ENCODE data around the gene AK6. TPM values are rescaled to one million over a fixed set of nuclear protein-coding genes. Genes with fewer than 3 reads are reported as not detected.

The AK6 gene
- total RNA-seq, 1 donor = 32.8 TPM

GRCh38 chr5:69364850-69365249 is 4.5 kb downstream of the AK6 start:
- TF ChIP-seq CTCF (IDR thresholded peaks at IDR 0.05; ENCODE audit: insufficient read depth, low read depth, low read length) = no peak
- no peak for DNase-seq (ENCODE audit: low read depth)
- H3K4me3 ChIP-seq (ENCODE audit: low read depth, low read length) = no peak overlapping the region

GRCh38 chr5:69364414-69364813 is 4.9 kb downstream of the AK6 start:
- no peak for DNase-seq (ENCODE audit: low read depth)
- peak; percentile 39 for TF ChIP-seq CTCF (IDR thresholded peaks at IDR 0.05; ENCODE audit: insufficient read depth, low read depth, low read length)
- H3K4me3 ChIP-seq (ENCODE audit: low read depth, low read length) = no peak overlapping the region

GRCh38 chr5:69360442-69360841 is 8.9 kb downstream of the AK6 start:
- no peak for DNase-seq (ENCODE audit: low read depth)
- no peak for TF ChIP-seq CTCF (IDR thresholded peaks at IDR 0.05; ENCODE audit: insufficient read depth, low read depth, low read length)
- H3K4me3 ChIP-seq (ENCODE audit: low read depth, low read length) = no peak overlapping the region

GRCh38 chr5:69359699-69360098 is 9.6 kb downstream of the AK6 start:
- H3K4me3 ChIP-seq (ENCODE audit: low read depth, low read length) = no peak overlapping the region
- no peak for DNase-seq (ENCODE audit: low read depth)
- no peak for TF ChIP-seq CTCF (IDR thresholded peaks at IDR 0.05; ENCODE audit: insufficient read depth, low read depth, low read length)

- no peak for TF ChIP-seq CTCF (IDR thresholded peaks at IDR 0.05; ENCODE audit: insufficient read depth, low read depth, low read length)
- no peak overlapping the region for H3K4me3 ChIP-seq (ENCODE audit: low read depth, low read length)
- no peak for DNase-seq (ENCODE audit: low read depth)
These were observed 18.7 kb downstream of the AK6 start for GRCh38 chr5:69350664-69351063.

DNA sequence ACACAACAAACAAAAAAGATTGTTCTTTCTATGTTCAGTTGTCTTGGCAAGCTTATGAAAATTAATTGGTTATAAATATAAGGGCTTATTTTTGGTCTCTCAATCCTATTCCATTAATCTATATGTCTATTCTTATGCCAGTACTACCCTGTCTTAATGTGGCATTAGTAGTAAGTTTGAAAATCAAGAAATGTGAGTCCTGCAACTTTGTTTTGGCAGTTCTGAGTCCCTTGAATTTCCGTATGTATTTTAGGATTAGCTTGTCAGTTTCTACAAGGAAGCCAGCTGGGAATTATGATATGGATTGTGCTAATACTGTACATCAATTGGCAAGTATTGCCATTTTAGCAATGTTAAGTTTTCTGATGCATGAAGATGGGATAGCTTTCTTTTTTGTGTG is 26.2 kb downstream of the AK6 start:
- DNase-seq (ENCODE audit: low read depth) = no peak
- no peak overlapping the region for H3K4me3 ChIP-seq (ENCODE audit: low read depth, low read length)
- no peak for TF ChIP-seq CTCF (IDR thresholded peaks at IDR 0.05; ENCODE audit: insufficient read depth, low read depth, low read length)

DNA sequence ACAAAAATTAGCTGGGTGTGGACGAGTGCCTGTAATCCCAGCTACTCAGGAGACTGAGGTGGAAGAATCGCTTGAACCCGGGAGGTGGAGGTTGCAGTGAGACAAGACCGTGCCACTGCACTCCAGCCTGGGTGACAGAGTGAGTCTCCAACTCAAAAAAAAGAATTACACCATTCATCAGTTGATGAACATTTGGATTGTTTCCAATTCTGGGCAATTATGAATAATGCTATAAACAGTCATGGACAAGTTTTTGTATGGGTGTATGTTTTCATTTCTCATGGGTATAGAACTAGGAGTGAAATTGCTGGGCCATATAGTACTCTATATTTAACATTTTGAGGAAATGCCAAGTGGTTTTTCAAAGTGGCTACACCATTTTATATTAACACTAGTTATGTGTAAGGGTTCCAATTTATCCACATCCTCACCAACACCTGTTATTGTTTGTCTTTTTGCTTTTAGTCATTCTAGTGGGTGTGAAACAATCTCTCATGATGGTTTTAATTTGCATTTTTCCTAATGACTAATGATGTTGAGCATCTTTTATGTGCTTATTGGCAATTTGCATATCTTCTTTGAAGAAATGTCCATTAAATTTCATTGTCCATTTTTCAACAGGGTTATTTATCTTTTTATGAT is 27.7 kb downstream of the AK6 start:
- no peak for TF ChIP-seq CTCF (IDR thresholded peaks at IDR 0.05; ENCODE audit: insufficient read depth, low read depth, low read length)
- no peak for DNase-seq (ENCODE audit: low read depth)
- no peak overlapping the region for H3K4me3 ChIP-seq (ENCODE audit: low read depth, low read length)

All from fibroblast of villous mesenchyme (primary cell).